H4 (cell line): ENCODE measurements around the gene RPL27A. TPM values are rescaled to one million over a fixed set of nuclear protein-coding genes. Genes with fewer than 3 reads are reported as not detected.

Source experiments
- DNase-seq: peaks from one replicate; pipeline ENCODE4 v3.0.0-alpha.2; 2015; ENCODE audit warnings: low spot score
- total RNA-seq: library from RNA; depleted of rRNA; stranded (reverse); fragments of >200 nt; shearing (Covaris generic); gene quantifications from 2 replicates; pipeline ENCODE4 v1.2.3, GENCODE V29; 2014

RPL27A gene
- total RNA-seq, 1 experiment from 2014 or later, result 1,580 TPM

DNA sequence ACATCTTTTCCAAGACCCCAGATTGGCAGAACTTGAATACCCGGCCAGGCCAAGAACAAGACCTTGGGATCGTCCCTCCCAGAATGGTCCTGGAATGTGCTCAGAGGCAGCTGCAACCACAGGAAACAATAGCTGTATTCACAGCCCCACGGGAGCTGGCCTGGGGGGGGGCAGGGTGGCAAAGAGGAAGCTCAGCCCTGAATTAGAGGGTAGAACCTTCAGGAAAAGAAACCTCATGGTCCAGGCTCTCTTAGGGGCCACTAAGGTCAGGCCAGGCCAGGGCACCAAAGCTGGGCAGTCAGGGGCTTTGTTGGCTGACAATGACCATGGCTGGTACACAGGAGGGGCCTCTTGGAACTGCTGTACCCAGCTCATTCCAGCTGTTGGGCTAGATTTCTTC is 17.3 kb downstream of the RPL27A start:
- DNase-seq, result peak; percentile 74

DNA sequence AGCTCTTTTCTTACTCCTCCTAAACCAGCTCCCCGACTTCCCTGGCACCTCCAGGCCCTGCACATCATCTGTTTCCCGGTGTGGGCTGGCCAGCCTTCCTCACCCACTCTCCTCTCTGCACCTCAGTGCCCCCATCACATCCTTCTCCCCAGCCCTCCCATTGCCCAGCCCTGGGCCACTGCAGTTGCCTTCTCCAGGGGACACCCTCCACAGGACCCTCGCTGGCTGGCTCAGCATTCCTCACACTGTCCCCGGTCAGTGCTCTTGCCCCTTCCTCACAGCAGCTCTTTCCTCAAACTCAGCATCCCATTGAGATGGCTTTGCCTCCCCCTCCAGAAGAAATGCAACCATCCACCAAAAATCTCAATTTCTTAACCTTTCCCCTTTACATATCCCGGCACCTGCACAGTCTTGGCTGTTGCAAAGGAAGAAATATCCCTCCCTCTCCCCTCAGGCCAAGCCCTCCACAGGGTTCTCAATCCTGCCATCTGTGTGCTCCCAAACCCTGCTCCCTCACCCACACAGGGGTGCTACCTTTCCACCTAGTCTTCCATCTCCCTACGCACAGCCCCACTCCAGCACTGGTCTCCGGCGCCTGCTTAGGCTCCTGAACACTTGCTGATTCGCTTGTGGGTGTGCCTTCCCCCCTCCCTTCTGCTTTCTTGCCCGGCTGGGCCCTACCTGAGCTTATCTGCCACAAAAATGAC is 19.5 kb downstream of the RPL27A start:
- DNase-seq, result no peak

DNA sequence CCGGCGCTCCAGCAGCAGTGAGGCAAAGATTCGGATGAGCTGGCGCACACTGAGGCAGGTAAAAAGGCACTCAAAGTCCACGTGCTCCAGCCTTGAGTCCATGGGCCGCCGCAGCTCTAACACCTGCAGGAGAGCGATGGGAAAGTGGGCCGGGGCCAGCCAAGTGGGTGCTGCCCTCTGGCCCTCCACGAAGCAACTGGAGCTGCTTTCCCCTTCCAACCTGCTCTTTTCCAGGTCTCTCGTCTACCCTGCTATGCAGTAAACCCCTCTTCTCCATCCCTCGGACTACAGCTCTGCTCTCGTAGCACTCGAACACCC is 20.0 kb downstream of the RPL27A start:
- no peak for DNase-seq

DNA sequence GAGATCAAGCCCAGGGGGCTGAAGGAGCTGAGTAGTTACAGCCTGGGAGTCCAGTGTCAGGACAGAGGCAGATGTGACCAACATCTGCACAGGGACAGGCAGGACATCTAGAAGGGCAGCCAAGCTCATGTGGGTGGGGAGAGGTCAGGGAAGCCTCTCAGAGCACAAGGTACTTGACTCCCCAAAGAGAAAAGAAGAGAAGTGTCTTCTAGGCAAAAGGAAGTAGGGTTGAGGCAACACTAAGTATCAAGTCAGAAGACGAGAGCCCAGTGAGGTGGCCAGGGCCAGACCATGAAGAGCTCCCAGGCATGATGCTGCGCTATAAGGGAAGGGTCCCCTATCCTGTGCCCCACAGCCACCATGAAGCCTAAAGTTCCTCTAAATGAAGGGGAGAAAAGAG is 21.5 kb downstream of the RPL27A start:
- no peak for DNase-seq

DNA sequence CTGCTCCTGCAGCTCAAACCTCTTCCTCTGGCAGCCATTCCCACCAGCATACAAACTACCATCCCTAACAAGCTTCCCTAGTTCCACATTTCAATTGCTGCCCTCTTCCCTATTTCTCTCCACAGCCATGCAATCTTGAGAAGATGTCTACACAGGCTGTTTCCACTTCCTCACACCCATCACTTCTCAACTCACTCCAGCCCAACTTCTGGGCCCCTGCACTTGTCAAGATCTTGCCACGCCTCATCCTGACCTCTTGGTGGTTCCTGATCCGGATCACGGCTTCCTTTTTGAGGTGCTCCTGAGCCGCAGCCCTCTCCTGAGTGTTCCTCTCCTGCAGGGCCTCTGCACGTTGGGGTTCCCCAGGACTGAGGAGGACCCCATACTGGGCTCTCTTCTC is 22.6 kb downstream of the RPL27A start:
- DNase-seq, result no peak

DNA sequence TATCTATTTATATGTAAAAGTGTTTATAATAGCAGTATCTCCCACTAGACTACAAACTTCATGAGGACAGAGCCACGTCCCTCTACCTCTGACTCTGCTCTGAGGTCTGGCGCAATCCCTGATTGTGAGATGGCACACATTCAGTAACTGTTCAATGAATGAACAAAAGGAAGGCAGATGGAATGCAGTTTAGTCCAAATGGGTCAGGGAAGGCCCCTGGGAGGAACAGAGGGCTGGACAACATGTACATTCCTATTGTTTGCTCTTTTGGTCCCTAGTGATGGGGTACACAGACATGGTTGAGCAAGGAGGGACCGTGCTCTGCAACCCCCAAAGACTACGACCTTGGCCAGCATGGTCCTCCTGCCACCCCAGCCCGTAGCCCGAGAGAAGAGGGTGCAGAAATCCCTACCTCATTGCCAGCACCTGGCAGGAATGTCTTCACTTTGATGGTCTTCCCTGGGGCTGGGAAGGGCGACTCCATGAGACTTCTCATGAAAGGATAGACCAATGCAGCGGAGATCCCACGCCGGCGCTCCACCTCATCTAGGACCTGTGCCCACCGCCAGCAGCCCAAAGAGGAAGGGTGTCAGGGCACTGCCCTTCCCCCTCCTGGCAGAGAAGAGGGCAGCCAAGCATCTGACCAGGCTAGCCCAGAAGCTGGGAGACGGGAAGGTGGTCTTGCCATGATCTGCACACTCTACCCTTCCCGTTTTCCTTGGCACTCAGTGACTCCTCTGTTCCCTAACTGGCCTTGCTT is 24.3 kb downstream of the RPL27A start:
- no peak for DNase-seq

- DNase-seq, result no peak
Measured at GRCh38 chr11:8707541-8708191, 25.1 kb downstream of the RPL27A start.

- no peak for DNase-seq
Measured at GRCh38 chr11:8709002-8709672, 26.5 kb downstream of the RPL27A start.

- no peak for DNase-seq
Measured at GRCh38 chr11:8709777-8710176, 27.2 kb downstream of the RPL27A start.

DNA sequence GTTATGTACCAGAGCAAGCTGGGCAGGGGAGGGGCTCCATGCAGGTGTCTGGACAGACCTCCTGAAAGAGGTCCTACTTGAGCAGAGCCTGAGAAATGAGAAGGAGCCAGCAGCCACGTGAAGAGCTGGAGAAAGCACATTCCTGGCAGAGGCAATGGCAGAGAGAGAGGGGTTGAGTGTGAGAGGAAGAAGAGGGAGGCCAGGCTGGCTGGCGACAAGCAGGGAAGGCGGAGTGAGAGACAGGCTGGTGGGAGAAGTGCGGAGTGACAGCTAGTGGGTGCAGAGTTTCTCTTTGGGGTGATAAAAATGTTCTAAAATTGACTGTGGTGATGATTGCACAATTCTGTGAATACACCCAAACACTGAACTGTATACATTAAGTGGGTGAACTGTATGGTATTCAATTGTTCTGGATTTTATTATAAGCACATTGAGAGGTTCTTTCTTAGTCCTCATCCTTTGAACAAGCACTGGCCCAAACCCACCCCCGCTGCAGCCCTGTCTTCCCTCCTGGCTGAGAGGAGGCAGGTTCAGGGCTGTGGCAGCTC is 29.4 kb downstream of the RPL27A start:
- DNase-seq, result no peak

GRCh38 chr11:8712506-8712905 is 29.9 kb downstream of the RPL27A start:
- DNase-seq, result no peak

DNA sequence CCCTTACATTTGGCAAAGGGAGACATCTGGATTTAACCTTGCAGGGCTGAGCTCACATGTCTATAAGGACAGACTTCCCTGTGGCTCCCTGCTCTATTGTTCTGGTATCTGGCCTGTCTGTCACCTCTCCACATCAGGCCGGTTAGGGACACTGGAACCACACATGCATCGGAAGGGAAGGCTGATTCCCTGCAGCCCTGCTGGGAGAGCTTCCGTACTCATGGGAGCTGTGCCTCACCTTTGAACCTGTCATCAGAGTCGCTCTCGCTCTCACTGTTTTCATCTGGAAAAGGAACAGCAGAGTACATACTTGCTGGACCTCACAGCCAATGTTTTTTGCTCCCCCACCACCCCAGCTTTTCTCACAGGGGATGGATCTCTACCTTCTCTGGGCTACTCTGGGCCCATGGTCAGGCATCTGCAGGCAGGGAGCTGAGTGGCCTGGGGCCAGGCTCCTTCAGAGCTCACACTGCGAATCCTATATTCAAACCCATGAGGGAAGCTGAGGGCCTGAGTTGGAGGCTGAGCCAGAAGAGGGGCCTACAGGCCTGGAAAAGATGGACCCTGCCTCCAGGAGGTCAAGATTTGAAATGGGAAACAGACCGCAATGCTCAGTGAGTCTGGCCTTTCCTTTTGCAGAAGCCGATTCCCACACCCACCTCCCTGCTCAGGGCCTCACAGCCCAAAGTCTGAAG is 31.3 kb downstream of the RPL27A start:
- no peak for DNase-seq

GRCh38 chr11:8714622-8715225 is 32.1 kb downstream of the RPL27A start:
- no peak for DNase-seq

DNA sequence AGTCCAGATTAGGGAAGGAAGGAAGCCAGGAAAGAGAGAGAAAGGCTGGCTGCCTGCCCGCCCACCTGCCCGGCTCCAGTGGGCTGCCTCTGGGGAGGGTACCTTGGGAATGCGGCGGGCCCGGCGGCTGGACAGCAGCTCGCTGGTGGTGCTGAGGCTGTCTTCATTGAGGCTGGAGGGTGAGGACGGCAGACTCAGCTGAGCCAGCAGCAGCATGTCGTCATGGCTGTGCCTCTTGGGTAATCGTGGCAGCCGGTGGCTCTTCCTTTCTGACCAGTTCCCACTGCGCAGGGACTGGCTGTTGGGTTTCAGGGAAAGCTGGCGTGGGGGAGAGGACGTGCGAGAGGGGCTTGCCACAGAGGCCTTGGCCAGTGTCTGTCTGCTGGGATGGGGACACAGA is 32.9 kb downstream of the RPL27A start:
- no peak for DNase-seq

- DNase-seq, result no peak
Measured at GRCh38 chr11:8717544-8717875, 34.9 kb downstream of the RPL27A start.

DNA sequence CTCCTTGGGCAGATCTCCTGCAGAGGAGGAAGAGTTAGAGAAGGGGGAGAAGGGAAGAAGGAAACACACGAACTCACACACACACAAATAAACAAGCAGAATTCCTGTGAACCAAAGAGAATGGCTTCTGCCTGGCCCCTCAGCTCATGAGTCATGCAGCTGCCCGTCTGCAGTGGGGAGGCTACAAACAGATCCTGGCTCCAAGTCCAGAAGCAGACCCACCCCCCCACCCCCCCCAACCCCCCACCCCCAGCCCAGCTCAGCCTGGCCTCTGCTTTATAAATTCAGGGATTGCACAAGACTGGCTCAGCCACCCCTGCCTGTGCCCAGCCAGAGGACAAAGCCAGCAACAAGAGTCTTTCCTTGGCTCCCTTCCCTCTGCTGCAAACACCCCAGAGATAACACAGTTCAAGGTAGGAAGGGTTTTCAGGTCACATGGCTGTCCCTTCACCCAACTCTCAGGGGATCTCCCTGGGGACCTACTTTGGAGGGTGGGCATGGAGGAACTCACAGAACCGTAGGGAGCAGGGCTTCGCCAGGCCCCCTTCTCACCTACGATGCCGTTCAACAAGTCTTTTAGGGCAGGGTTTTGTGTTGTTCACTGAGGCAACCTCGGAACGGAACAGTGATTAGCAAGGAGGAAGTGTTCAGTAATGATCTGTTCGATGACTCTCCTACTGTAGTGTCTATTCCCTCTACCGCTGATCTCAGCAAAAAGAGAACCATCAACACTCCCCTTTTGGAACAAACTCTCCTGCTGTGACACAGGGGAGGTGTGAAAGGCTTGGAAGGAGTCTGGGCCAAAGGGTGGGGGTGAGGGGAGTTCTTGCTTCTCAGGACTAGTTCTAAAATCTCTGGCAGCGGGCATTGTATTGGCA is 35.5 kb downstream of the RPL27A start:
- DNase-seq, result peak; percentile 98

- peak; percentile 89 for DNase-seq
Measured at GRCh38 chr11:8719211-8719649, 36.6 kb downstream of the RPL27A start.

DNA sequence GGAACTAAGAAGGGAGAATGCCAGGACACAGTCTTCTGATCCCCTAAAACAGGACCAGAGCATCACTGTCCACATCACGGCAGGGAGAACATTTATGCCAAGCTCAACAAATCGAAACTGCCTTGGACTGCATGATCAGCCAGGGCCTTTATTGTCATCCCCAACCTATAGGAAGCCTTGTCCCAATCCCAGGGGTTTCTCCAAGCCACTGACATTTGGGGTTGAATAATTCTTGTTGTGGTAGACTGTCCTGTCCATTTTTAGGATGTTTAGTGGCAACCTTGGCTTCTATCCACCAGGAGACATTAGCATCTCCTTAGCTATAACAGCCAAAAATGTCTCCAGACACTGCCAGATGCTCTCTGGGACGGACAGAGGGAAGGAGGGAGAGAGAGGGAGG is 37.1 kb downstream of the RPL27A start:
- DNase-seq, result peak; percentile 37

DNA sequence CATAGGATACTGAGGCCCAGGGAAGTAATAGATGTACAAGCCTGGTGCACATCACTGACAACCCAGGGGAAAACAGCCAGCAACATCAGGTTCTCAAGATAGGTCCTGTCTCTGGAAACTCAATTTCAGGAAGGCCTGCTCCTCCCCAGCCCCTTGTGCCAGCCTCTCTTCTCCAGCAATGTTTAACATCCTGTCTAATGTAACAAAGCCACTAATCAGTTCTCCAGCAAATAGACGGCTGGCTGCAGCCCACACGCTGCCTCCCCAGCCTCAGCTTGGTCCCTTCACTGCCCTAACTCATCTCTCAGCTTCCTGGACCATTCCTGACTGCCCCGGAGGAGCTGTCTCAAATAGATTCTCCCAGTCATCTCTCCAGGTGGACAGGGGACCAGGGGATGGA is 37.8 kb downstream of the RPL27A start:
- no peak for DNase-seq
